Measurements from ENCODE around the gene RNF217. TPM values are rescaled to one million over a fixed set of nuclear protein-coding genes. Genes with fewer than 3 reads are reported as not detected.

RNF217 gene
- total and polyA plus RNA-seq, 10 of the 15 experiments (the other 5 are each of a cell fraction or from before 2014, with no cell fraction given): under 0.01 to 11.7 (median 0.04) TPM; not detected in 3

GRCh38 chr6:125112934-125113333, 150.7 kb downstream of the RNF217 start:
- H3K36me3 ChIP-seq (ENCODE audit: control insufficient read depth in 2 of 2, insufficient read depth in 2 of 2, low read length in 1 of 2): no peaks in the 10 kb centered on the region
- no peaks in the 10 kb centered on the region; a peak in 1 of 4 replicates for H3K27me3 ChIP-seq (replicated peaks in 1 of 2; ENCODE audit: control insufficient read depth in 2 of 2, insufficient read depth in 2 of 2, low read length in 1 of 2)
- RAD21 ChIA-PET (ENCODE audit: unreplicated experiment): interaction anchor here (1.2 to 2.1 kb wide), 2 partner anchors 241 to 1310 kb away, joined by 3 to 23 read pairs; no protein-coding TSS in a partner anchor
- no peaks in the 10 kb centered on the region for H3K79me2 ChIP-seq (ENCODE audit: control insufficient read depth, insufficient read depth, low read length)
- H4K20me1 ChIP-seq (ENCODE audit: control insufficient read depth, insufficient read depth): no peaks in the 10 kb centered on the region
- no TSS peak for BruUV-seq (replicated peaks)
- H3K27ac ChIP-seq (ENCODE audit: control insufficient read depth, insufficient read depth): no peak overlapping the region
- in situ Hi-C loops (cut with MboI): loop anchor here (5.0 kb wide), 1 partner anchor 241 kb away; no protein-coding TSS in a partner anchor
- FAIRE-seq (no peak), ATAC-seq (no peak), DNase-seq (ENCODE audit: low read depth, low spot score) (no peak)
- no peaks in the 10 kb centered on the region for H3K4me1 ChIP-seq (ENCODE audit: control insufficient read depth, insufficient read depth, low read length)
- POLR2A ChIA-PET: no interaction called here
- CTCF ChIA-PET: interaction anchor here (0.7 to 2.5 kb wide), 3 partner anchors 242 to 270 kb away, joined by 3 to 24 read pairs (median 3); no protein-coding TSS in a partner anchor
- no peak overlapping the region for H2AFZ ChIP-seq (ENCODE audit: control insufficient read depth, low read depth, low read length)
- no peak overlapping the region for H3K4me3 ChIP-seq
- intact Hi-C loops (cut with micrococcal nuclease; ENCODE audit: unreplicated experiment): no loop called here
- H3K9ac ChIP-seq (ENCODE audit: control insufficient read depth, insufficient read depth, low read length): no peak overlapping the region
- TF ChIP-seq USF2 (IDR thresholded peaks at IDR 0.05; ENCODE audit: borderline replicate concordance, low read depth, low read length) (no peak), CHD2 (IDR thresholded peaks at IDR 0.05; ENCODE audit: borderline replicate concordance, low read depth, low read length) (no peak), ZNF24 (IDR thresholded peaks at IDR 0.05) (no peak), ZBTB33 (IDR thresholded peaks at IDR 0.05) (no peak), EP300 (IDR thresholded peaks at IDR 0.05; ENCODE audit: borderline replicate concordance in 1 of 2, control insufficient read depth in 1 of 2, low read depth in 2 of 2, low read length in 2 of 2) (no peak)
- H3K4me2 ChIP-seq (ENCODE audit: control insufficient read depth, insufficient read depth): no peak overlapping the region
- SMC1A ChIA-PET (ENCODE audit: uncharacterized antibody, unreplicated experiment): interaction anchor here (1.6 to 4.6 kb wide), 3 partner anchors 240 to 1310 kb away, joined by 5 to 24 read pairs (median 17); no protein-coding TSS in a partner anchor
- H3K9me3 ChIP-seq (replicated peaks; ENCODE audit: control insufficient read depth, insufficient read depth, low read length): peaks cover 1% of the 10 kb centered on the region; the same call in 1 of the 3 replicates
